ENCODE data around the gene IL10RA.

The IL10RA gene

DNA sequence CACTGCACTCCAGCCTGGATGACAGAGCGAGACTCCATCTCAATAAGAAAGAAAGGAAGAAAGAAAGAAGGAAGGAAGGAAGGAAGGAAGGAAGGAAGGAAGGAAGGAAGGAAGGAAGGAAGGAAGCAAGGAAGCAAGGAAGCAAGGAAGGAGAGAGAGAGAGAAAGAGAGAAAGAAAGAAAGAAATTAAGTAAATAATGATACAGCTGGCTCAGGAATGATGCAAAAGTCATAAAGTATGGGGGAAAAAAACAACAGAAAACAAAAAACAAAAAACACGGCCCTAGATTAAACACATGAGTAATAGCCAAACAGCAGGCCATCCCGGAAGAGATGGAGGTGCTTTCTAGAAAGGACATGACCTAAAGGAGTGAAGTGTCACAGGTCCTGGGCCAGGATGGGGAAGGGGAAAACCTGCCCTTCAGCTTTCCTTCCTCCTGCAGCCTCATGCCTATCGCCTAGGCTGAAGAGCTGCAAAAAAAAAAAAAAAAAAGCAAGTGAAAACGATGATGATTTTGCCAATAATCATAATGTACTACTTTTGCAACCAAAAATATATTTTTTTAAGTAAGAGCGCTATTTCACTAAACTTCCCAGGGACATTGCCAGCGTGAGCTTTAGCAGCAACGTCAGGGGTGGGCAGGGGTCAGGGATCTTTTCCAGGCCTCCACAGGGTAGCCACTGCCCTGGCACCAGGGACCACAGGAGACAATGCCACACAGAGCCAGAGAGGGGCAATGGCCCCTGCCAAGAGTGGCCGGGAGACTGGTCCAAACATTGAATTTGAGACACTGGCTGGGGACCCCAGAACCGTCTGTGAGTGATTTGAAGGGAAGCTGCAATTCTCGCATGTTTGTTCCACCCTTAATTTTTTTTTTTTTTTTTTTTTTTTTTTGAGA, 62.5 kb downstream of the IL10RA start:
- no peak for DNase-seq

DNA sequence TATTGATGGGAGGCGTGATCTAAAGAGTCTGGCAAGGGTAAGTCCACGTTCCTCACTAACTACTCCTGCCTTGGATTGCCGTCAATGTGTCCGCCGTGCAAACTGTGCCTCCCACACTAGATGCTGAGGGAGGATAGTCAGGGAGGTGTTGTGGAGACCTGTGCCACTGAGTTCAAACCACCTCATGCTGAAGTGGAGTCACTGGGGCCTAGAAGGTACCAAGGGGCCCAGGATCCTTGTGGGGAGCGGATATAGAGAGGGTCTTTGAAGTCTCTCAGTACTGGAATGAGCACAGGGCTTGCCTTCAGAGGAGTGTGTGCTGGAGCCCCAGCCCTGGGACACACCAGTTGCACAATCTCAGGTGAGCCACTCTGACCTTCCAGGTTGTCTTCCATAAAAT, 63.6 kb downstream of the IL10RA start:
- no peak for DNase-seq

DNA sequence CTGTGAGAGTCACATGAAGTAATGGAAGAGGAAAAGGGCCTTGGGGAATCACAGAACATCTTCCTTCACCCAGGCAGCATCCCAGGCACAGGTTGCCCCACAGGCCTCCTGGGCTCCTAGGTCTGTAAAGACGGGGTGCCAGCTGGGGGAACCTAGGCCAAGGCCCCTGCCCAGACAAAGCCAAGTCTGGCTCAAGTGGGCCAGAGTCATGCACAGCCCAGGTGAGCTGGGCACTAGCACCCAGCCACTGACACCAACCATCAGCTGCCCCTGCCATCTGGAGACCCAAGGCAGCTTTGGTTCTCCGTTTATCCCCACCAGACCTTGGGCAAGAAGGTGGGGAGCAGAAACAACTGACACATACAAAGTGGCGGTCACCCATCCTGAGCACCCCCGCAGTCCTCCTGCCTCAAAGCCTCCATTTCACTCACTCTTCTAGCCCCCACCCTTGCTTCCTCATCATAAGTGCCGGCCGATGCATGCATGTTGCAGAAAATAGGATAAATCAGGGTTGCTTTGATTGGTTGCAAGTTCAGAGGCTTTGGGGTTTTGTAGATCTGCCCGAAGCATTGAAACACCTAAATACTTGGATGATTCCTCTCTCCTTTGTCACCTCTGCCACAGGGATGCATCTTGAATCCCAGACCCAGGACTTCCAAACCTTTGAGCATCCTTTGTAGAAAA, 64.2 kb downstream of the IL10RA start:
- DNase-seq: no peak
